ENCODE results near the gene ISY1.
A peak's percentile ranks its signal among the peaks of the same experiment; 100 is the strongest.
"Not testable (repeated sequence)": the region's sequence is repeated elsewhere in the genome, so short reads cannot be mapped to it uniquely, and the experiment has no call there.

ISY1 gene

GRCh38 chr3:129160891-129161859 lies at the start of gene ISY1:
Gene ISY1, minus strand, starts transcription at chr3:129161063. Its CDS starts 88 bp downstream, at chr3:129160975.
- peak; percentile 99 for DNase-seq

DNA sequence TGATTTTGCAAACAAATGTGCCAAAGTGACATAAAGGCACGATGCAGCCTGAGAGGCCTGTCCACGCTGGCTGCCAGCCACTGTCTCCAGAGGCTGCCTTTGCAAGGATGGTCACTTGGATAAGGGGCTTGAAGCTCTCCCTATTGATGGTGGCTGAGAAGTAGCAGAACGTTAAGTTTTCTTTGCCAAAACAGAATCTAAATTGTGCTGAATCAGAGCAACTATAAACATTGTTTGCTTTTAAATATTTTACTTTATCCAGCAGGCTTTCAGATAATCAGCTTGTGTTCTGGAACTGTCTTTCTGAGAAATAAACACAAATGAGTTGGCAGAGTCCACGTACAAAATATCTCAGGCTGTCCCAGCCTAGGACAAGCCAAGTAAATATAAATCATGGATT lies 46.6 kb upstream of the ISY1 start:
- no peak for DNase-seq

- DNase-seq, result no peak
Observed at GRCh38 chr3:129205109-129205832, 44.4 kb upstream of the ISY1 start.

- DNase-seq, result no peak
Observed at GRCh38 chr3:129204473-129204872, 43.6 kb upstream of the ISY1 start.

DNA sequence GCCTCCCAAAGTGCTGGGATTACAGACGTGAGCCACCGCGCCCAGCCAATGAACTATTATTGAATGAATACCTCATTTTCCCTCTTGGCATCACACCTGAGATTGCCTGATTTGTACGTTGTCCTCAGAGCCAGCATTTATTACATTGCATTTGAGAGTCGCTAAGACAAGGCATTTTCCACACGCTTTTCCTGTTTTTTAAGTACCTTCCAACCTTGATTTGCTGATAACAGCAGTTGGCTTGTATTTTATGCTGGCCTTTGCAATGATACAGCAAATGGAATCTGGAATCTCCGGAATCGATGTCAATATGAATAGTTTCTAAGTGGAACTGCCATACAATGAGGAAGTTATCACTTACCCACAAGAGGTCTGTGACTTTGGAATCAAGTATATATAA lies 38.5 kb upstream of the ISY1 start:
- DNase-seq, result no peak

GRCh38 chr3:129197321-129197720 lies 36.5 kb upstream of the ISY1 start:
- DNase-seq, result no peak

DNA sequence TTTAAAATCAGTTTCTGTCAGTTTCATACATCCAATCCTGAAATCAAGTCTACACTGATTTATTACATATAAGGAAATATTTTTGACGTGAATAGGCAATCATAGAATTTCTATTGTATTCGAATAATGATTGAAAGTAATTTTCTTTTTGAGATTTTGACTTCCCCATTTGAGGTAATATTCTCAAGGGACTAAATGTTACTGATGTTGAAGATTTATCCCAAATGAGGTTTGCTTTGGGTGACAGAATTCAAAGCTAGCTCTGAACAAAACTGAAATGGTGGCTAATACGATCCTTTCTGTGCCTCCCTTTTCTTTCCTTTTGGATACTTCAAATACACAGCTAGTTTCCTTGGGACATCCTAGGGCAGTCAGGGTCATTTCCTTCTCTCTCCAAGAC lies 35.7 kb upstream of the ISY1 start:
- DNase-seq, result no peak

DNA sequence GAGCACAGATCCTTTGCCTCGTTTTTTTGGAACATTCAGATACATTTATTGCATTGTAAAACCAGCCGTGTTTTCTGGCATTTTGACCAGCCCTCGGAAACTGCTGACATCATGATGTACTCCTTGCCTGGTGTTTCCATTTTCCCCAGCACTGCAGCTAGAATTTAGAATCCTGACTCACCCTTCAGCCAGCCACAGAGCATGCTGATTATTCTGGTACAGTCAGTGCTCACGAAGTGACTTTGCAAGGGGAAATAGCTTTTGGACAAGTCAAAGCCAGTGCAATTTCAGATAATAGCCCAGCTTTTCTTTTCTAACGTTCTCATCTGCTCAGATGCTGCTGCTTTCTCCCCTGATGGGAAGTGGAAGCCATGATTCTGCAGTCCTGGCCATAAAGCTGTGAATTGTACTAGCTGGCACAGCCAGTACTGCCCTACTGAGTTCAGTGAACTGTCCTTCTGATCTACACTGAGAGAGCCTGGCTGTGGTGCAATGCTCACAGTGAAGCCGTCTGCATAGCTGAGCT lies 34.9 kb upstream of the ISY1 start:
- DNase-seq, result no peak

- DNase-seq, result not testable (repeated sequence)
Observed at GRCh38 chr3:129189793-129190192, 28.9 kb upstream of the ISY1 start.

DNA sequence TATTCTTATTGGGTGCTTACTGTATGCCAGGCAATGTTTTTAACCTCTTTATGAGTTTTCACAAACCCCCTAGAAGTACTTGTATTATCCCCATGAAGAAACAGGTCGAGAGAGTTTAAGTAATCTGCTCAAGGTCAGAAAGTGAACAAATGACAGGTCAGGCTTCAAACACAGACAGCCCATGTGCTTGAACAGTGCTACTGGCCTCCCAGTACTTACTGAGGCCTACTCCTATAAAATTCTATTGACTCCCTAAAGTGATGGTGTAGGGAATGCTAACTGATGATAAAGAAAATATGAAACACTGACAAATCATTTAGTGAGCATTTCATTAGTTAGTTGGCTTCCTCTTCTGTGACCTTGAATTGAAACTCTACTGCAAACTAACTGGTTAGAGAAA lies 27.0 kb upstream of the ISY1 start:
- DNase-seq, result no peak

- DNase-seq, result no peak
Observed at GRCh38 chr3:129185783-129186182, 24.9 kb upstream of the ISY1 start.

DNA sequence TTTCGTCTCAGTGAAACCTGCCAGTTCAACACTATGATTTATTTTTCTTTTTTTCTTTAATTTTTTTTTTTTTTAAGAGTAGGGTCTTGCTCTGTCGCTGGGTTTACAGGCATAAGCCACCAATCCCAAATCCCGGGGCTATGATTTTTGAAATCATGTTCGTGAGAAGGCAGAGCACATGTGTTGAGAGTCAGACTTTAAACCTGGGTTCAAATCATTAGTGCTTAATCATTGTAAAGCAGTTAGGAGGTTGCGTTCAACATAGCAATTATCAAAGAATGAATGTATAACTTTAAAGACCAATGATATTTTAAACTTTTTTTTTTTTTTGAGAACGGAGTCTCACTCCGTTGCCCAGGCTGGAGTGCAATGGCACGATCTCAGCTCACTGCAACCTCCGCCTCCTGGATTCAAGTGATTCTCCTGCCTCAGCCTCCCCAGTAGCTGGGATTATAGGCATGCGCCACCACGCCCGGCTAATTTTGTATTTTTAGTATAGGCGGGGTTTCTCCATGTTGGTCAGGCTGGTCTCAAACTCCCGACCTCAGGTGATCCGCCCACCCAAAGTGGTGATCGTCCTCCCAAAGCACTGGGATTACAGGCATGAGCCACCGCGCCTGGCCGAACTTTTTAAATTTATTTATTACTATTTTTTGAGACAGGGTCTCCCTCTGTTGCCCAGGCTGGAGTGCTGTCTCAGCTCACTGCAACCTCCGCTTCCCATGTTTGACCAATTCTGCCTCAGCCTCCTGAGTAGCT lies 24.1 kb upstream of the ISY1 start:
- not testable (repeated sequence) for DNase-seq

DNA sequence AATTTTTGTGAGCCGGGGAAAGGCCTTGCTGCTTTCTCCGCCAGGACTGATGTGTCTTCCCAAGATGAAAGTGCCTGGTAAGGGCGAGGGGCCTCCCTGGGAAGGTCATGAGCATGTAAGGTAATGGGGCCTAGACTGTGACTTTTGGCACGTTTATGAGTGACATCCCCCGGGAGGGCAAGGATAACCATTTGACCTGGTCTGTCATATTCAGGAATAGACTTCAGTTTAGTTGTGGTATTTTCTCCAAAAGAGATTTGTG lies 23.5 kb upstream of the ISY1 start:
- DNase-seq, result peak; percentile 48

DNA sequence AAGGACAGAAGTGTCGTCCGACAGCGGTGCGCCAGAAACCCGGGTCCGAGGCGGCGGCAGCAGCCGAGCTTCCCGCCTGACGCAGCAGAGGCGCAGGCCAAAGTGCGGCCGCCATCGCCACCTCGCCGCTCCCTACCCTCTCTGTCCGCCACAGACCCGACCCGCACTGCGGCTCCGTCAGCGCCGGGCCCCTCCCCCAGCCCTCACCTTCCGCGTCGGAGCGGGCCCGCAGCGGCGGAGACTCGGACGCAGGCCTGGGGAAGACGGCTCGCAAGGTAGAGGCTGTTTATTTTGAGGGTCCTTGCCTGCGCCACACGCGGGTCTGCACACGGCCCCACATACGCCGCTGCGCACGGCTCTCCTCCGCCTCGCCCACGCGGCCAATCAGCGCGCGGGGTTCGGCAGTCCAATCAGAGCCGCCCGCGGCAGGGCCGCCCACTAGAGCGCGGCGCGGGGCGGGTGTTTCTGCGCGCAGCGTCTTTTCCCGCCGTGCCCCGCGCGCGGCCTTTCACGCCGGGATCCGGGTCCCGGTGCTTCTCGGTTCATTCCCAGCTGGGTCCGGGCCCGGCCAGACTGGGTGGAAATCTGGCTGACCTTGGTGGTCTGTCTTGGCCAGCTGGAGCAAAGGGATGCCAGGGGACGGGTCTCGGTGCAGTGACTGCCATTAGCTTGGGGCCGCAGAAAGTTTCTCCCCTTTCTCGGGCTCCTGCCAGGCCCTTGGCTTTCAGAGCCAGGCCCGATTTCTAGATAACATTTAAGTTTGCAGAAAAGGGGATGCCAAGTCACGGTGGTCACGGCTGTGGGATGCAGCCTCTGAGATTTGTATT lies 22.9 kb upstream of the ISY1 start, which contains the start of gene CNBP:
Gene CNBP, minus strand, starts transcription at position 328 of the 827 bp plus-strand sequence. CDS start 12,139 bp downstream, outside the sequence.
- peak; percentile 97 for DNase-seq

- DNase-seq, result no peak
Observed at GRCh38 chr3:129182390-129183185, 21.7 kb upstream of the ISY1 start.

DNA sequence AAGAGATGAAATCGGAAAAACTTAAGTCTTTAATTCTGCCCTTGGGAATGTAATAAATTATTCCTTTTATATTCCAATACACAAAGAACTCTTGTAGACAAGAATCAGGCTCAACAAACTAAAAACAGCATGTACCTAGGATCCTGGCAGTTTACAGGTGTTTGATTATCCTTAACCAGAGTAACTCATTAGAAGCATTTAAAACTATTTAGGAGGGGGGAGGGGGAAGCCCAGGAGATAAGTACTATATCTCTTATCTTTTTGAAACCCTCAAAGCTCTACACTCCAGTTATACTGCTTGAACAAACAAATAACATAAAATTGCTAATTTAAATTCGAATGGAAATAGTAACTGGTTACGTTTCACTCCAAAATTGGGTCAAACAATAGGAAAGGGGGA lies 21.0 kb upstream of the ISY1 start:
- DNase-seq, result no peak

- DNase-seq, result no peak
Observed at GRCh38 chr3:129180461-129180860, 19.6 kb upstream of the ISY1 start.

GRCh38 chr3:129176051-129176450 lies 15.2 kb upstream of the ISY1 start:
- DNase-seq, result no peak

- DNase-seq, result no peak
Observed at GRCh38 chr3:129173725-129174124, 12.9 kb upstream of the ISY1 start.

DNA sequence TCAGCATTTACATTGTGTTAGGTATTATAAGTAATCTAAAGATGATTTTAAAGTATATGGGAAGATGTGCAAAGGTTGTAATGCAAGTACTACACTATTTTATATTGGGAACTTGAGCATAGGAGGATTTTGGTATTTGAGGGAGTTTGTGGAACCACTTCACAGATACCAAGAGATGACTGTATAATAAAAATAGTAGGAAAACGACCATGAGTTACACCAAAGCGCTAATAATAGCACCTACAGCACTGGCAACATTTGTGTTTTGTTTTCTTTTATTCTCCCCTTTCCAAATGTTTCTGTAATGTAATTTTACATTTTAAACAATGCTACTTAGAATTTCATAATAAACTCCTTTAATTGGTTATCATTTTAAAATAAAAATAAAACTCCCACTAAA lies 12.3 kb upstream of the ISY1 start:
- no peak for DNase-seq

DNA sequence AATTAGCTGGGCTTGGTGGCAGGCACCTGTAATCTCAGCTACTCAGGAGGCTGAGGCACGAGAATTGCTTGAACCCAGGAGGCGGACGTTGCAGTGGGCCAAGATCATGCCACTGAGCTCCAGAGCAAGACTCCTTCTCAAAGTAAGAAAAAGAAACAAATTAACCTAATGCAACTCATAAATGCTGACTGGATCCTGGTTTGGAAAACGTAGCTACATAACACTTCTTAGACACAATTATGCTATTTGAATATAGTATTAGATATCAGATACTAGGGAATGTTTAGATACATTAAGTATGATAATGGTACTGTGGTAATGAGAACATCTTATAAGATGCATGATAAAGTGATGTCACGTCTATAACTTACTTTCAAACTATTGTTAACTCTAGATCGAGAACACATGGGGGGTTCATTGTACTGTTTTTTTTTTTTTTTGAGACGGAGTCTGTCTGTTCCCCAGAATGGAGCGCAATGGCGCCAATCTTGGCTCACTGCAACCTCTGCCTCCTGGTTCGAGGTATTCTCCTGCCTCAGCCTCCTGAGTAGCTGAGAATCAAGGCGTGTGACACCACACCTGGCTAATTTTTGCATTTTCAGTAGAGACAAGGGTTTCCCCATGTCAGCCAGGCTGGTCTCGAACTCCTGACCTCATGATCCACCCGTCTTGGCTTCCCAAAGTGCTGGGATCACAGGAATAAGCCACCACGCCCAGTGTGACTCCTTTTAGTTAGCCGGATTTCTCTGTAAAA lies 5.9 kb upstream of the ISY1 start:
- no peak for DNase-seq

All from NCI-H1105 treated with DMSO at 0.1 percent for 48 hours (cell line).